ENCODE results near the gene MRPL39.
"Not testable (repeated sequence)": the region's sequence is repeated elsewhere in the genome, so short reads cannot be mapped to it uniquely, and the experiment has no call there.

The MRPL39 gene

DNA sequence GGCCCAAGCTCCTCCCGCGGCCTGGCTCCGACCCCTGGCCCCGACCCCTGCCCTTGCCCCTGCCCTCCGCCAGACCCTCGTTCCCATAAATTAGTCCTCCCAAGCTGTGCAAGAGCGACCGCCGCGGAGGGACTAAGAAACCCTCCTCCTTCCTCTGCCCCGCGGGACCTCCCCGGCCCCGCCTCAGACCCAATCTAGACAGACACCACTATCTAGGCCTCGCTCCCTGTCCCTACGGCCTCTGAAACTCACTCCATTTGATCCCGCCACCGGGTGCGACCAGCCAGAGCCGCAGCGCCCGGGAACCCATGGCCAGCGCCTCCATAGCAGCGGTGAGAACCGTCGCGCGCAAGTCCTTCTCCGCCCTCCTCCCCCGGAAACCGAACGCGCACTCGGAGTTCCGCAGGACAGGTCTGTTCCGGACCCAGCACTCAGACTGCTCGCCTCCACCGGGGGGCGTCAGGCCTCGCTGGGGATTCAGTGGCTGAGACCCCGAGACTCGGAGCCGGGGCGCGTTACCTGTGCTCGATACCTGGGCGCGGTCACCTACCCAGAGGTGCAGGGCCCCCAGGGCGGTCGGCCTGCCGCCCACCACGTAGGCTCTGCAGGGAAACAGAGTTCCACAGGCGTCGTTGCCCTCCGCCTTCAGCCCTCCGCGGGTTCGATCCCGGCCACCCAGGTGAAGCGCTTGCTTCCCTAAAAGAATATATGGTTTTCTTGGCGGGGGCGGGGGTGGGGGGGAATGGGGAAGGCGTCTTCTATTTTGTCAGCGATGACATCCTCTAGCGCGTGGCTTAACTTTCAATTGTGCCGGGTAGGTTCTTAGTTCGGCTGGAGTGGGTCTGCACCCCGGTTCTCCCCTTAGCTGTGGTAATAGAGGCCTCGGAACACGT lies at the start of gene MRPL39:
Gene MRPL39 (minus strand): TSS at position 331 of the 893 bp plus-strand sequence. CDS start 6 bp downstream, at position 325.
- peak; percentile 79 for DNase-seq (ENCODE audit: low read depth)

DNA sequence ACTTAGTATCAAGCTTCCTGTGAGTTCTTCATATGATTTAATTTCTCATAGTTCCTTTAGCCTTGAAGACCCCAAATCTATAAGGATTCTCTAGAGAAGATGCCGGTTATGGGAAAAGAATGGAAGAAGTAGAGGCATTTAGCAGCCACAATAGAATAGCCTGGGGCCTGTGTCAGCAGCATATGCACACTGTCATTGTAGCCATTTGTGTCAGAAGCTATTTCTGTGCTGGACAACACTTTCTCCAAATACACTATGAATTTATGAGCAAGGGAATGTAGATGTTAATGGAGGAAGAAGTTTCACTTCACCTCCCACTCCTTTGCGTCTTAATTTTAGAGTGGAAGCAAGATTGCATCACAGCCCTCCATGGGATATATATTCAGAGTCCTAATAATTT lies 49.1 kb upstream of the MRPL39 start:
- DNase-seq (ENCODE audit: low read depth), result no peak

DNA sequence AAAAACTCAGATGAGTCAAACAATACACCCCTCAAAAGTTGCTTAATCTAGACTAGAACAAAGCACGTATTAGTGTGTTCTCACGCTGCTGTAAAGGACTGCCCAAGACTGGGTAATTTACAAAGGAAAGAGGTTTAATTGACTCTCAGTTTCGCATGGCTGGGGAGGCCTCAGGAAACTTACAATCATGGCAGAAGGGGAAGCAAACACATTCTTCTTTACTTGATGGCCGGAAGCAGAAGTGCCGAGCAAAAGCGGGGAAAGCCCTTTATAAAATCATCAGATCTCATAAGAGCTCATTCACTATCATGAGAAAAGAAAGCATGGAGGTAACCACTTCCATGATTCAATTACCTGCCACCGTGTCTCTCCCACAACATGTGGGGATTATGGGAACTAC lies 41.9 kb upstream of the MRPL39 start:
- no peak for DNase-seq (ENCODE audit: low read depth)

DNA sequence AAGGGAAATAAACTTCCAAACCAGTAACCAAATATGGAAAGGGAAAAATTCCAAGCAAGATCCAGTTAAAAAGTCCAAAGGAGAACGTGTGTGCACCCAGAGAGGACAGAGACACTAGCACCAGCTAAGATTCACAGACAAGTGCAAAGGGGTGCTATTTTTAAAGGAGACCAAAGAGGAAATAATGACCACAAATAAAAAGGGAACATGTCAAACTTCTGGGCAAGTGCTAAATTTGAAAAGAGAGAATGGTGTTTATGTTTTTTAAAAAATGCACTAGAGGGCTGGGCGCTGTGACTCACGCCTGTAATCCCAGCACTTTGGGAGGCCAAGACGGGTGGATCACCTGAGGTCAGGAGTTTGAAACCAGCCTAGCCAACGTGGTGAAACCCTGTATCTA lies 40.4 kb upstream of the MRPL39 start:
- no peak for DNase-seq (ENCODE audit: low read depth)

DNA sequence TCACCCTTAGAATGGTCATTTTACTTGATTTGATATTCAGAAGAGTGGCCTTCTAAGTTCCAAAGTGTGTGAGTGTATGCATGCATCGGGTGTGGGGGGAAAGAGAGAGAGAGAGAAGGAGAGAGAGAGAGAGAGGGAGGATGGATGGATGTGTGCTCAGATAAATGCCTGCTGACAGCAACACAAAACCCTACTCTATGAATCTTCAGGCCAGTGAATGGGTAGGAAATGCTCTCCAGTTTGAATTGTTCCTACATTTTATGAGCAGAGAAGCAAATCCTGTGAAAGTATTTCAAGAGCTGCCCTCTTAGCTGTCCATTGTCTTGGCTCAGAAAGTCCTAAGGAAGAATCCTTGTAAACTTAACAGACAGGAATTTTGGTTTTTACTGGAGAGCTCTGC lies 39.2 kb upstream of the MRPL39 start:
- no peak for DNase-seq (ENCODE audit: low read depth)

DNA sequence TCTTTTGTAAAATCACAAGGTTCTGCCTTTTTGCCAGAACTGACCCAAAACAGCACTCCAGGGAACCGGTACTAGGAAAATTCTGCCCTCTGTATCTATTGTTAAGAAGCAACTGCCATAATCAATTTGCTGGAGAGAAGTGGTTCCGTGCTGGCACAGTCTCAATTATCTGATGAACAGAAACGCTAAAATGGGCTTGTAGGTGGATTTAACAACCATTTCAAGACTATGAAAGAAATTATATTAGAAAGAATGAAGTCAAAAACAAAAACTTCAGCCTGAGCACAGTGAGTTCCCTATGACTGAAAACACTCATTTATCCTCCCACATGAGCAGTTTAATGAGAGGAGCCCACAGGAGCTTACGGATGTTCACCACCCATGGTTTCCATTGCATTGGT lies 36.2 kb upstream of the MRPL39 start:
- DNase-seq (ENCODE audit: low read depth), result no peak

DNA sequence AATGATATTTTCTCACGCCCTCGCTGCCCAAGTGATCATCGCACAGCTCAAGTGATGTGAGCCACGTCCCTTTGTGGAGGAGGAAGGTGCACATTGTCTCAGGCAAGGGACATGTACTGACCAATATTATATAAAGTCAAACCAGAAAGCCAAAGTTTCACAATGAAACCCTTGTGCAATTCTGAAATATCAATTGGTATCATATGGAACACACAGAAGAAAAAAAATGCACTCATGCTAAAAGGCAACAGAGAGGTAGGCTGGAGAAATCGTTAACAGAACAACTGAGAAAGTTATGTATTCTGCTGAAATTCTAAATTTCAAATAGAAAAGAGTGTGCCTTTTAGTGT lies 33.6 kb upstream of the MRPL39 start:
- DNase-seq (ENCODE audit: low read depth), result no peak

DNA sequence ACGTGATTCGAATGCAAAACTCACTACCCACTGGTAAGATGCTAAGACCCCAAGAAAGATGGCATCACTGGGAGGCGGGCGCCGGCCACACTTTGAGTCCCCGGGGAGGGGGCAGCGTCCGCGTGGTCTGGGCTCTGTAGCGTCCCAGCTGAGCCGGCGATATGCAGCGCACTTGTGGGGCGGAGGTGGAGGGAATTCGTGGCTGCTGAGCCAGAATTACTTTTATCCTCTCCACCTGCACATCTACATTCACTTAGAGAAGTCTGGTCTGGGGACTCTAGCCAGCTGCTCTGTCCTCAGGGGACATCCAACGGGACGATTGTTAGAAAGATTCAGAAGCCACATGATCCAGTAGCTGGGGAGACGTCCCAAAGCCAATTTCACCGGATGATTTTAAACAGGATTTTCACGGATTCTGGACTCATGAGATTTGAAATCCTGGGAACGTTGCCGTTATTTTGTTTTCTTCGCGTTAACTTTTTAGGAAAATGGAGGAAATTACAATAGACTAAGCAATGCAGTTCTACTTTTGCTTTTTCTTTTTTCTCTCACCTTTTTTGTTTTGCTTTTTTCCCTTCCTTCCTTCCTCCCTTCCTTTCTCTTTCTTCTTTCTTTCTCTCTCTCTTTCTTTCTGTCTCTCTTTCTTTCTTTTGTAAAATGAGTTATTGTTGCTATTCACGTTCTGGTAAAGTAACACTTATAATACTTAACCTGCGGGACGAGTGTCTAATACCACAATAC lies 33.1 kb upstream of the MRPL39 start:
- DNase-seq (ENCODE audit: low read depth), result no peak

DNA sequence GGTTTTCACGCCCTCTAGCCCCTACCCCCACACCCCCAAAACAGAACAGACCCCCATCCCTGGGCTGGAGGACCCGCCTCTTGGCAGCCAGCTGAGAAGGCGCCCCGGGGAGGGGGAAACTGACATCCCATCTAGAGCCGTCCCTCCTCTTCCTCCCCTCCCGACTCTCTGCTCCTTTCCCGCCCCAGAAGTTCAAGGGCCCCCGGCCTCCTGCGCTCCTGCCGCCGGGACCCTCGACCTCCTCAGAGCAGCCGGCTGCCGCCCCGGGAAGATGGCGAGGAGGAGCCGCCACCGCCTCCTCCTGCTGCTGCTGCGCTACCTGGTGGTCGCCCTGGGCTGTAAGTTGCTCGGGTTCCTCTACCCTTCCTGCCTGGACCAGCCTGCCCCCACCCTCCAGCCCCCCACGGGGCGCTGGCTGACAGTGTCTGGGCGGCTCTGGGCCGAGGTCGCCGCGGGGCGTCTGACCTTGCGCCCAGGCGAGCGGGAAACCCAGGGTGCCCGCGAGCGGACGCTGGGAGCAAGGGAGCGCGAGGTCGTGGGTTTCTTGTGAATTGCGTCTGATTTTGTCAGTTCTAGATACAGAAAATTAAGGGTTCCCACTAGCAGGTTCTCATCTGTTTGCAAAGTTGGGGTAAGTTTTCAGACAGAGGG lies 32.4 kb upstream of the MRPL39 start:
- DNase-seq (ENCODE audit: low read depth), result peak; percentile 26

DNA sequence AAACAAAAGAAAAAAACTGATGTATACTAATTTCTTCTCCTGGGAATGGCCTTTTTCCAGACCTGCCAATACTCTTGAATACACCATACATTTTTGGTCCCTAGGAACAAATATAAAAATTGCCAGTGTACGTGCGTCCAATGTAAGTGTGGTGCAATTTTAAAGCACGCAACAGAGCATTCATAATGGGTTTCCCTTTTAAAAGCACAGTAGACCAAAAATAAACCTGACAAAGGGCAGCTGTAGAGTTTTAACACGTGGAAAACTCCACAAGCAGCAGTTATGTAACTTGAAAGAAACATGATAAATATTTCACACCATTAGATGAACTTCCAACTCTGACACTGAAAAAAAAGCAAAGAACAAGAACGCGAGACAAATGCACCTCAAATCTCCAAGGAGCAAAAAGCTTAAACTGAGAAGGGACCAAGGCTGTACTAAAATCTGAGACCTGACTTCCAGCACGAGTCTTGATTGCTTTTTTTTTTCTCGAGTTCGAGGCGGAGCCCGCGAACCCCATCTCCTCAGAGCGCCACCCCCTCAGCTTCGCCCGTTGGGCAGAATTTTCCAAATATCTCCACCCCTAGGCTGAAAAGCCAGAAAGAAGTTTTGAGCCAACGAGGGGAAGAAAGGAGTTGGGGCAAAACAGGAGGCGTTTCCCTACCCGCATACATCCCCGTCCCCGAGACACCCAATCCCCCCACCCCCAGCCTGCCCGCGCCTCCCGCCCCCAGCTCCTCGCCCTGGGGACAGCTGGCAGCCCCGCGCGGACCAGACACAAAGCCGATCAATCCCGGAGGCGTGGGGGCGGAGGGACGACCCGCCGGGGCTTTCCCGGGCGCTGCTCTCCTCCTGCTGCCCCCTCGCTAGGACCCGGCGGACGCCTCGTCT lies 31.6 kb upstream of the MRPL39 start, which contains the start of gene JAM2:
Gene JAM2 (plus strand): TSS at position 599 of the 891 bp plus-strand sequence. CDS start 564 bp downstream, outside the sequence.
- DNase-seq (ENCODE audit: low read depth), result peak; percentile 31

DNA sequence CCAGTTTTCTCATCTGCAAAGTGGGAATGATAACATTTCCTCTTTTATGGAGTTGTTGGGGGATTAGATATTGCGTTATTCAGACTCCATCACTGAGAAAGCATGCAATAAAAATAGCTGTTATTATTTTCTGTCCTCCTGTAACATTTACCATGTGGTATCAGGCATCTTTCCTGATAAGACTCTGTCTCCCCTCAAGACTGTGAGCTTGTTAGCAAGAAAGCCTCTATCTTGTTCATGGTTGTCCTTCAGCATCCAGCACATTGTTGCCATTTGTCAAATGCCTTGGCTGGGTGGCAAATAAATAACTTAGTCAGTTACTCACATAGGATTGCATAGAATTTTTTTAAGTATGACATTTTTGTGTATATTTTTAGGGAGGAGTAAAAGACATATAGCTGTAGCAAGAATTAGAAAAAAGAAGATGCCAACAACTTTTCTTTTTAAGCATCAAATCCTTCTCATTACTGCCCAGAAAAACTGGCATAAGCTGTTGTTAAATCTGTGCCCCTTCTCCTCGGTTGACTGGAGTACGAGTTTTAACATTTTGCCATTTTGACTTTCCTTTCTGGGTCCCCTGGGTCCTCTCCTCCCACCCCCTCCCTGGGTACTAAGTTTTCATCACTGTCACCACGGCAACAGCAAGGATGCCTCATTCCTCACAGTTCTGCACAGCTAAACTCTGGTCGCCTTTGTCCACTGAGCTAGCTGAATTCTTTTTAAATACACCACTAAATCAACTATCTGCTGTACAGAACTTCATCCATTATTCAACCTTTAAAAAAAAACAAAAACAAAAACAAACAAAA lies 30.8 kb upstream of the MRPL39 start:
- no peak for DNase-seq (ENCODE audit: low read depth)

DNA sequence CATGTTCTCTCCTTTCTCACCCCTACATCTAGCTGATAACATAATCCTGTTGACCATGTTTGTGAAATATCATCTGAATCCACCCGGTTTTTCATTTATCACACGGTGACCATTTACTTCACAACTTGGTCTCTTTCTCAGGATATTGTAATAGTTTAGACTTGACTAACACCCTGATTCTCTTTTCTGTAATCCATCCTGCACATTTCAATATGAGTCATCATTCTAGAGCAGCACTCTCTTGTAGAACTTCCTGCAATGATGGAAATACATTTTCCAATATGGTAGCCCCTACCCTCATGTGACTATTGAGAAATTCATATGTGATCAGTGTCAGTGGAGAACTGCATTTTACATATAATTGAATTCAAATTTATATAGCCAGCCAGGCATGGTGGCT lies 29.4 kb upstream of the MRPL39 start:
- DNase-seq (ENCODE audit: low read depth), result no peak

DNA sequence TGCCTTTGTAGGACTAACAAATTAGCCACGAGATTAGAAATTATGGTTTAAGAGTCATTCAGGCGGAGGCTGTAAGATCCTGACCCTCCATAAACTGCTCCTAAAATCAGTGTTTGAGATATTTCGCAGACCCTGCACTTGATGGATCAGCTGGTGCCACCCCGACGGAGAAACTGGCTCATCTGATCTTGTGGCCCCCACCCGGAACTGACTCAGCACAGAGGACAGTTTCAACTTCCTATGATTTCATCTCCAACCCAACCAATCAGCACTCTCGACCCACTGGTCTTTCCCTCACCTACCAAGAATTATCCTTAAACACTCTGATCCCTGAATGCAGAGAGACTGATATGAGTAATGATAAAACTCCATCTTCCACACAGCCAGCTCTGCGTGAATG lies 28.0 kb upstream of the MRPL39 start:
- DNase-seq (ENCODE audit: low read depth), result no peak

DNA sequence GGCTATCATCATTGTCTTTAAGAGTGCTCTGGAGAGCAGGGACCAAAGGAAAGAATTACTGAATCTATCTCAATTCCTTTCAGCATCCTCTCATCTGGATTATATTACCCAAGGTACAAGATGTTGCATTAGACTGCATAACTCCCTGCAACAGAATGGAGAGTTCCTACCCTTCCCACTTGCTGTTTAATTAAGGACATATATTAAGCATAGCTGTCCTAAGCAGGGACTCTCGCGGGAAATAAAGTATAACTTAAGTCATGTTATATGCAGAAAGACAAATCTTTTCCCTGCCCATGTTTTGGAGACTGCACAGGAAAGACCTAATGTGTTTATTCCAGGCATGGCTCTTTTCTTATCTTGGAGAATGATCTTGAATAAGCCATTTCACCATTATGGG lies 25.0 kb upstream of the MRPL39 start:
- DNase-seq (ENCODE audit: low read depth), result no peak

DNA sequence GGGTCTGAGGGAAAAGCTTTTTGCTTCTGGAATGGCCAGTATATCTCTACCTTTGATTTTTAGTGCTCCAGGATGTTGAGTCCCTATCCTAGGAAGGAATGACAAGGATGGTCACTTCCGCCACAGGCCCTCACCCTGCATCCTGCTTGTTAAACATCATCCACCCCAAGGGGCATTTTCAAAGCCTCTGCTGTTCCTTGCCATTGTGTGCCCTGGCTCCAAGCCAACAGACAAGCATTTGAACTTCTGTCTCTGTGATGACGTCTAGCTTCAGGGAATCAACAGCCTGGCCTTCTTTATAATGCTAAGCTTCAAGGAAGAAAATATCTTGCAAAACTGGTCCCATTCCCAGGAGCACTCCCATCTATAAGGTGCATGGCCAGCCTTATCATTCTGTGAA lies 19.5 kb upstream of the MRPL39 start:
- no peak for DNase-seq (ENCODE audit: low read depth)

DNA sequence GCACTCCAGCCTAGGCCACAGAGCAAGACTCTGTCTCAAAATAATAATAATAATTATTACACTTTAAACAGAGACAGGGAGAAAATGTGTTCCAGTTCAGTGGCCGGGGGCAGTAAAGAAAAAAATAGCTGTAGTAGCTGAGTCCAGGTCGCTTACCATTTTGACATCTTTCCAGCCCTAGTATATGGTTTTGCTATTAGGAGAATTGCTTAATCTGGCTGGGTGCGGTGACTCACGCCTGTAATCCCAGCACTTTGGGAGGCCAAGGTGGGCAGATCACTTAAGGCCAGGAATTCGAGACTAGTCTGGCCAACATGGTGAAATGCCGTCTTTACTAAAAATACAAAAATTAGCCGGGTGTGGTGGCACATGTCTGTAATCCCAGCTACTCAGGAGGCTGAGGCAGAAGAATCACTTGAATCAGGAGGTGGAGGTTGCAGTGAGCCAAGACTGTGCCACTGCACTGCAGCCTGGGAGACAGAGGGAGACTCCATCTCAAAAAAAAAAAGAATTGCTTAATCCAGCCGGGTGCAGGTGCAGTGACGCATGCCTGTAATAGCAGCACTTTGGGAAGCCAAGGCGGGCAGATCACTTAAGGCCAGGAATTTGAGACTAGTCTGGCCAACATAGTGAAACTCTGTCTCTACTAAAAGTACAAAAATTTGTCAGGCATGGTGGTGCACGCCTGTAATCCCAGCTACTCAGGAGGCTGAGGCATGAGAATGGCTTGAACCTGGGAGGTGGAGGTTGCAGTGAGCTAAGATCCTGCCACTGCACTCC lies 18.7 kb upstream of the MRPL39 start:
- DNase-seq (ENCODE audit: low read depth), result not testable (repeated sequence)

DNA sequence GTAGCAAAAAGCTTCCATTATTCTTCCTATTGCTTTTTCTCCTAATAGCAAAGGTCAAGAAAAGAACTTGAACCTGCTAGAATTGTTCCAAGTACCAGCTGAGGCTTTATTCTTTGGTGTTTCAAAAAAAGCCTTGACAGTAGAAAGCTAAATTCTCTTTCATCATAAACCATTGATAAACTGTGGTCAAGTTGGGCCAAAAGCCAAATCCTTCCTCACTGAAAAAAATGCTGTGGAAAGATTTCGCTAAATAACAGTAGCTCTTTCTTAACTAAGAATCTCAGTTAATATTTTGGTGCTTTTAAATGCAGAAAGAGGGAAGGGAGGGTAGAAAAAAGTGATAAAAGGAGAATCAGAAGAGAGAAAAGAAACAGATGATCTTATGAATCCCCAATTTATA lies 17.8 kb upstream of the MRPL39 start:
- no peak for DNase-seq (ENCODE audit: low read depth)

DNA sequence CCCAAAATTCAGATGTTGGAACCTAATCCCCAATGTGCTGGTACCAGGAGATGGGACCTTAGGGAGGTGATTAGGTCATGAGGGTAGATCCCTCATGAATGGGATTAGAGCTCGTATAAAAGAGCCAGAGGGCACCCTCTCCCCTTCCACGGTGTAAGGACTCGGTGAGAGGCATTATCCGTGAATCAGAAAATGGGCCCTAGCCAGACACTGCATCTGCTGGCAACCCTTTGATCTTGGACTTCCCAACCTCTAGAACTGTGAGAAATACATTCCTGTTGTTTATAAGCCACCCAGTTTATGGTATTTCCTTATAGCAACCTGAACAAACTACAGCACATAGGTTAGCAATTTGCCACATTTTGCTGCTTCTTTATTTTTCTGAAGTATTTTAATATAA lies 17.2 kb upstream of the MRPL39 start:
- no peak for DNase-seq (ENCODE audit: low read depth)

DNA sequence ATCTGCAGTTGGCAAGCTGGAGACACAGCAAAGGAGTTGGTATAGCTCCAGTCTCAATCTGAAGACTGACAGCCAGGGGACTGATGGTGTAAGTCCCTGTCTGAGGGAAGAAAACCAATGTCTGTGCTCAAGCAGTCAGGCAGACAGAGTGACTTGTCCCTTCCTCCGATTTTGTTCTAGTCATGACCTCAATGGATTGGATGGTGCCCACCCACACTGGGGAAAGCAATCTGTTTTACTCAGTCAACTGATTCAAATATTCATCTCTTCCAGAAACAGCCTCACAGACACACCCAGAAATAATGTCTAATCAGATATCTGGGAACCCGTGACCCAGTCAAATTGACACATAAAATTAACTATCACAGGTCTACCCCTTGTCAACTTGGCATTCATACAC lies 11.9 kb upstream of the MRPL39 start:
- no peak for DNase-seq (ENCODE audit: low read depth)

DNA sequence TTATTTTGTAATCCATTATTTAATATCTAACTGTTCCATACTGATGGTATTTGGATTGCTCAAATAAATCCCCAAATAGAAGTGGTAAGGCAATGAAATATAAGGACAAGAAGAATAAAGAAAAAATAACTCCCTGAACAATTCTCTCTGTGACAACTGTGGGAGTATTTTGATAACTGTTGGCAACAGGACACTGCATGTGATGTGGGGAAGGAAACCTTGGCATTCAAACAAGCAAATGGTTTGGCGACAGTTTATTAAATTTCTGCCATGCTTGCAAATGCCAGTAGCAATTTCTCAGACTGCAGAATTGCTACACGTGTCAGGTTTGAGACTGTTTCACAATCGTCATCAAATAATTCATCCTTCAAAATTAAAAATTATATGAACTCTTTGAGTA lies 8.6 kb upstream of the MRPL39 start:
- no peak for DNase-seq (ENCODE audit: low read depth)
